H1 (cell line): Measurements from ENCODE around the gene LCE2B. TPM values are rescaled to one million over a fixed set of nuclear protein-coding genes. Genes with fewer than 3 reads are reported as not detected.

Source experiments
- CTCF ChIA-PET: fragments of 300-600 bp; sonication (Branson Sonifier 250); formaldehyde crosslinking; loops from one replicate; lab custom pipeline; 2021; ENCODE audit not compliant: partially characterized antibody; lab: Charles Lee
- POLR2A ChIA-PET: fragments of 300-600 bp; sonication (Branson Sonifier 250); formaldehyde crosslinking; loops from one replicate; lab custom pipeline; 2021; ENCODE audit warnings: inconsistent platforms; ENCODE audit not compliant: partially characterized antibody; lab: Charles Lee
- DNase-seq, 2 experiments: peaks; one replicate each; pipeline versions ENCODE4 v3.0.0 to v3.0.0-alpha.2; 2010 to 2022; ENCODE audit warnings: low spot score in 2 of 2, low read depth in 1 of 2, mixed read lengths in 1 of 2
- FAIRE-seq: peaks from 2 replicates; lab custom pipeline; 2011; peaks lifted over from hg19 to GRCh38; lab: Jason Lieb, UNC
- H2AFZ ChIP-seq: 2 replicates; pipeline ENCODE4 v1.8.1; 2012; ENCODE audit warnings: low read length, inconsistent platforms
- H2AK5ac ChIP-seq: 2 replicates; pipeline ENCODE4 v1.6.1; 2013; ENCODE audit warnings: low read depth, low read length
- H2BK120ac ChIP-seq: replicated peaks from 2 replicates; pipeline ENCODE3; 2013; ENCODE audit warnings: low read depth, low read length, inconsistent platforms
- H2BK12ac ChIP-seq: 2 replicates; pipeline ENCODE4 v1.6.1; 2013; ENCODE audit warnings: low read depth, low read length
- H2BK15ac ChIP-seq: 2 replicates; pipeline ENCODE4 v1.6.1; 2013; ENCODE audit warnings: low read length
- H2BK20ac ChIP-seq: 2 replicates; pipeline ENCODE4 v1.6.1; 2013; ENCODE audit warnings: low read length
- H2BK5ac ChIP-seq: 2 replicates; pipeline ENCODE4 v1.6.1; 2013; ENCODE audit warnings: low read depth, low read length
- H3K14ac ChIP-seq: 2 replicates; pipeline ENCODE4 v1.6.1; 2013; ENCODE audit warnings: inconsistent platforms; ENCODE audit not compliant: insufficient read length
- H3K18ac ChIP-seq: 2 replicates; pipeline ENCODE4 v1.6.1; 2013; ENCODE audit warnings: low read length; ENCODE audit errors: extremely low read depth
- H3K23ac ChIP-seq: 2 replicates; pipeline ENCODE4 v1.6.1; 2013; ENCODE audit warnings: inconsistent platforms; ENCODE audit not compliant: insufficient read length
- H3K23me2 ChIP-seq: 2 replicates; pipeline ENCODE4 v1.6.1; 2013; ENCODE audit warnings: low read depth, low read length
- H3K27ac ChIP-seq: 2 replicates; pipeline ENCODE4 v1.6.1; 2011; ENCODE audit warnings: low read depth, low read length, inconsistent platforms
- H3K27me3 ChIP-seq, 4 experiments: replicated peaks in 1 of 4; 1 replicate in 1 of 4; 2 replicates in 3 of 4; pipeline versions ENCODE4 v1.6.1 to v1.8.1; 2011 to 2013; ENCODE audit warnings: low read length in 3 of 4, mild to moderate bottlenecking in 3 of 4, inconsistent platforms in 2 of 4, mixed read lengths in 2 of 4, moderate library complexity in 1 of 4; ENCODE audit not compliant: control insufficient read depth in 3 of 4, insufficient read depth in 3 of 4; ENCODE audit errors: extremely low read depth in 1 of 4
- H3K36me3 ChIP-seq, 4 experiments: 2 replicates each; pipeline versions ENCODE4 v1.6.1 to v1.8.1; 2011 to 2013; ENCODE audit warnings: mild to moderate bottlenecking in 4 of 4, low read length in 3 of 4, moderate library complexity in 2 of 4, control low read depth in 1 of 4, inconsistent platforms in 1 of 4; ENCODE audit not compliant: insufficient read depth in 4 of 4, control insufficient read depth in 2 of 4
- H3K4ac ChIP-seq: replicated peaks from 2 replicates; pipeline ENCODE3; 2013; ENCODE audit warnings: low read length, low read depth, mixed read lengths, inconsistent platforms; ENCODE audit not compliant: insufficient read length
- H3K4me1 ChIP-seq, 4 experiments: replicated peaks in 1 of 4; 1 replicate in 1 of 4; 2 replicates in 3 of 4; pipeline versions ENCODE4 v1.6.1 to v1.8.1; 2011 to 2013; ENCODE audit warnings: low read length in 3 of 4, inconsistent platforms in 2 of 4, mixed read lengths in 1 of 4; ENCODE audit not compliant: insufficient read depth in 4 of 4, control insufficient read depth in 3 of 4
- H3K4me2 ChIP-seq, 2 experiments: 2 replicates each; pipeline versions ENCODE4 v1.6.1 to v1.8.1; 2011 to 2013; ENCODE audit warnings: low read depth in 2 of 2, low read length in 2 of 2, control low read depth in 1 of 2, inconsistent platforms in 1 of 2, mild to moderate bottlenecking in 1 of 2; ENCODE audit not compliant: insufficient read depth in 1 of 2
- H3K4me3 ChIP-seq, 4 experiments: fragments of 200-600, 300-600 bp in 1 of 4; sonication (generic), shearing (Covaris generic), sonication (Bioruptor Twin) in 1 of 4; 2 replicates each; pipeline versions ENCODE4 v1.5.1 to v1.8.1; 2011 to 2016; ENCODE audit warnings: low read length in 4 of 4, low read depth in 3 of 4, control low read depth in 2 of 4, inconsistent platforms in 2 of 4, mild to moderate bottlenecking in 2 of 4, mixed read lengths in 1 of 4, moderate library complexity in 1 of 4; ENCODE audit not compliant: insufficient read depth in 2 of 4; ENCODE audit errors: extremely low read depth in 1 of 4
- H3K56ac ChIP-seq: replicated peaks from 2 replicates; pipeline ENCODE3; 2013; ENCODE audit warnings: low read depth, mild to moderate bottlenecking, mixed read lengths, low read length, inconsistent platforms; ENCODE audit not compliant: insufficient read length
- H3K79me1 ChIP-seq: 2 replicates; pipeline ENCODE4 v1.6.1; 2013; ENCODE audit warnings: low read depth, low read length, control low read depth
- H3K79me2 ChIP-seq, 2 experiments: 2 replicates each; pipeline versions ENCODE4 v1.6.1 to v1.8.1; 2012 to 2013; ENCODE audit warnings: low read length in 2 of 2, mild to moderate bottlenecking in 2 of 2, inconsistent platforms in 1 of 2; ENCODE audit not compliant: insufficient read depth in 2 of 2, control insufficient read depth in 1 of 2
- H3K9ac ChIP-seq, 4 experiments: replicated peaks in 1 of 4; 1 replicate in 1 of 4; 2 replicates in 3 of 4; pipeline versions ENCODE4 v1.6.1 to v1.8.1; 2011 to 2013; ENCODE audit warnings: low read depth in 3 of 4, low read length in 3 of 4, control low read depth in 2 of 4, mild to moderate bottlenecking in 2 of 4, moderate library complexity in 2 of 4, inconsistent platforms in 1 of 4; ENCODE audit errors: extremely low read depth in 1 of 4
- H3K9me3 ChIP-seq, 2 experiments: 2 replicates each; pipeline versions ENCODE4 v1.6.1 to v1.8.1; 2012 to 2013; ENCODE audit warnings: mild to moderate bottlenecking in 2 of 2, moderate library complexity in 2 of 2, control low read depth in 1 of 2, inconsistent platforms in 1 of 2, low read depth in 1 of 2, low read length in 1 of 2, mixed read lengths in 1 of 2; ENCODE audit not compliant: insufficient read depth in 2 of 2
- H4K20me1 ChIP-seq, 2 experiments: replicated peaks in 1 of 2; 2 replicates each; pipeline versions ENCODE3 to v1.8.1; 2011 to 2013; ENCODE audit warnings: inconsistent platforms in 2 of 2, low read length in 2 of 2, mild to moderate bottlenecking in 1 of 2; ENCODE audit not compliant: insufficient read depth in 2 of 2, control insufficient read depth in 1 of 2
- H4K5ac ChIP-seq: 2 replicates; pipeline ENCODE4 v1.6.1; 2013; ENCODE audit warnings: low read length, low read depth, mixed read lengths, inconsistent platforms; ENCODE audit not compliant: insufficient read length
- H4K8ac ChIP-seq: 2 replicates; pipeline ENCODE4 v1.8.0; 2013; ENCODE audit warnings: mild to moderate bottlenecking, moderate library complexity, low read length, inconsistent platforms; ENCODE audit not compliant: insufficient read depth; ENCODE audit errors: extremely low read depth
- H4K91ac ChIP-seq: replicated peaks from 2 replicates; pipeline ENCODE3; 2013; ENCODE audit warnings: low read length, mixed read lengths, inconsistent platforms; ENCODE audit not compliant: insufficient read length
- BACH1 ChIP-seq: IDR thresholded peaks from 2 replicates; pipeline ENCODE4 v1.6.1; 2012; ENCODE audit warnings: low read length, improper control_type of control experiment
- NANOG ChIP-seq: IDR thresholded peaks from 2 replicates; pipeline ENCODE4 v1.6.1; 2011; ENCODE audit warnings: low read length, low read depth, mild to moderate bottlenecking, inconsistent platforms; ENCODE audit not compliant: insufficient read depth, poor library complexity, severe bottlenecking
- PHF8 ChIP-seq: fragments of 200-600 bp; sonication (generic); conservative IDR thresholded peaks from 2 replicates; pipeline ENCODE4 v1.7.1; 2012; ENCODE audit warnings: low read depth, mild to moderate bottlenecking, inconsistent platforms, low read length, moderate library complexity
- POLR2AphosphoS5 ChIP-seq: IDR thresholded peaks from 2 replicates; pipeline ENCODE4 v1.6.1; 2011; ENCODE audit warnings: low read depth, low read length
- SIX5 ChIP-seq: IDR thresholded peaks from 2 replicates; pipeline ENCODE4 v1.6.1; 2011; ENCODE audit warnings: mild to moderate bottlenecking, low read depth, low read length
- TCF12 ChIP-seq: IDR thresholded peaks from 2 replicates; pipeline ENCODE4 v1.6.1; 2011; ENCODE audit warnings: low read depth, mild to moderate bottlenecking, low read length
- WGBS, 2 experiments: shearing (Covaris generic) in 1 of 2; methylation state at CpG; one replicate each; pipeline versions ENCODE4 v1.1.6 to v1.1.7; 2013 to 2015; ENCODE audit warnings: low lambda C conversion rate in 2 of 2, mixed read lengths in 2 of 2, inconsistent platforms in 1 of 2, low coverage in 1 of 2, missing lambda C conversion rate in 1 of 2; ENCODE audit not compliant: insufficient replicate concordance in 2 of 2, insufficient coverage in 1 of 2, insufficient read length in 1 of 2; ENCODE audit errors: extremely low coverage in 1 of 2, missing lambda C conversion rate in 1 of 2; 5-methylcytosine and 5-hydroxymethylcytosine counted together
- polyA plus RNA-seq, 7 experiments: library from polyadenylated mRNA; depleted of rRNA in 3 of 7; stranded (reverse) in 5 of 7; unstranded in 2 of 7; fragments of >200 nt in 5 of 7; fragments of 200-250 nt in 2 of 7; gene quantifications; 1 replicate in 5 of 7; 2 replicates in 1 of 7; 4 replicates in 1 of 7; pipeline versions ENCODE4 v1.2.1 to v1.2.3, GENCODE V29; 2011 to 2013; ENCODE audit warnings: missing spikeins in 2 of 7, mixed read lengths in 2 of 7
- total RNA-seq: library from RNA; stranded (reverse); fragmentation: NEBNext Ultra II Directional; extraction: Animal tissue kit (Norgen Biotek cat#: 25700); gene quantifications from 2 replicates; pipeline ENCODE4 v1.2.1, GENCODE V29; 2021
- TF ChIP-seq, protein P1 (sequence below): IDR thresholded peaks from 2 replicates; pipeline ENCODE4 v1.6.1; 2012; ENCODE audit warnings: low read length, inconsistent platforms

Gene LCE2B
- total and polyA plus RNA-seq, 2 of the 8 experiments (the other 6 are each of a cell fraction or from before 2014, with no cell fraction given) = not detected

DNA sequence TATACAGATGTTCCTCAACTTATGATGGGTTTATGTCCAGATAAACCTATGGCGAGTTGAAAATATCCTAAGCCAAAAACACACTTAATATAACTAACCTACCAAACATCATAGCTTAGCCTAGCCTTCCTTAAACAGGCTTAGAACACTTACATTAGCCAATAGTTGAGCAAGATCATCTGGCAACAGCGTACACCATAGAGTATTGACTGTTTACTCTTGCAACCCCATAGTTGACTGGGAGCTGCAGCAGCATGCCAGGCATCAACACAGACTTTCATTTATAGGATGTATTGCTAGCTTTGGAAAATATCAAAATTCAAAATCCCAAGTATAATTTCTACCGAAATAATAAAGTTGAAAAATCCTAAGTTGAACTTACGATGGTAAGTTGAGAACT, 28.2 kb upstream of the LCE2B start:
- H3K9ac ChIP-seq = no peak overlapping the region
- no peak overlapping the region for H2BK120ac ChIP-seq
- no peak overlapping the region for H4K91ac ChIP-seq
- H4K8ac ChIP-seq = no peak overlapping the region
- no peak overlapping the region for H3K4me2 ChIP-seq
- H3K79me1 ChIP-seq = no peaks in the 10 kb centered on the region
- H3K18ac ChIP-seq = no peak overlapping the region
- no peaks in the 10 kb centered on the region for H3K4me1 ChIP-seq
- no peaks in the 10 kb centered on the region for H3K36me3 ChIP-seq
- CTCF ChIA-PET = no interaction called here
- H2BK12ac ChIP-seq = no peak overlapping the region
- no peak overlapping the region for H2BK20ac ChIP-seq
- no peak overlapping the region for H3K27ac ChIP-seq
- H3K4ac ChIP-seq = no peak overlapping the region
- no peak overlapping the region for H2AFZ ChIP-seq
- H3K23ac ChIP-seq = no peak overlapping the region
- POLR2A ChIA-PET = no interaction called here
- no peak overlapping the region for H3K14ac ChIP-seq
- FAIRE-seq = no peak
- 83% methylated on average over 4 of the region's 4 CpGs; no CpG with 5 or more reads in 1 of the 2 experiments for WGBS, 2 experiments
- no peak overlapping the region for H3K56ac ChIP-seq
- no peak for DNase-seq
- H2BK5ac ChIP-seq = no peak overlapping the region
- no peak overlapping the region for H2BK15ac ChIP-seq
- H3K27me3 ChIP-seq = no peaks in the 10 kb centered on the region
- peaks cover 54 to 57% of the 10 kb centered on the region in 2 experiments for H3K9me3 ChIP-seq
- TF ChIP-seq TCF12 = no peak
- no peak for TF ChIP-seq PHF8
- TF ChIP-seq, protein P1, sequence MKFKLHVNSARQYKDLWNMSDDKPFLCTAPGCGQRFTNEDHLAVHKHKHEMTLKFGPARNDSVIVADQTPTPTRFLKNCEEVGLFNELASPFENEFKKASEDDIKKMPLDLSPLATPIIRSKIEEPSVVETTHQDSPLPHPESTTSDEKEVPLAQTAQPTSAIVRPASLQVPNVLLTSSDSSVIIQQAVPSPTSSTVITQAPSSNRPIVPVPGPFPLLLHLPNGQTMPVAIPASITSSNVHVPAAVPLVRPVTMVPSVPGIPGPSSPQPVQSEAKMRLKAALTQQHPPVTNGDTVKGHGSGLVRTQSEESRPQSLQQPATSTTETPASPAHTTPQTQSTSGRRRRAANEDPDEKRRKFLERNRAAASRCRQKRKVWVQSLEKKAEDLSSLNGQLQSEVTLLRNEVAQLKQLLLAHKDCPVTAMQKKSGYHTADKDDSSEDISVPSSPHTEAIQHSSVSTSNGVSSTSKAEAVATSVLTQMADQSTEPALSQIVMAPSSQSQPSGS = no peak
- TF ChIP-seq SIX5 = no peak
- no peak for TF ChIP-seq NANOG
- TF ChIP-seq POLR2AphosphoS5 = no peak
- no peak for TF ChIP-seq BACH1
- no peaks in the 10 kb centered on the region for H4K20me1 ChIP-seq
- no peaks in the 10 kb centered on the region for H3K79me2 ChIP-seq
- no peak overlapping the region for H4K5ac ChIP-seq
- H3K23me2 ChIP-seq = no peaks in the 10 kb centered on the region
- no peak overlapping the region for H2AK5ac ChIP-seq
- H3K4me3 ChIP-seq = no peak overlapping the region
